Mesenchymal stem cell (in vitro differentiated cells and primary cell): ENCODE results near the gene KLK14.
A peak's percentile ranks its signal among the peaks of the same experiment; 100 is the strongest.

Source experiments
- DNase-seq: peaks from one replicate; pipeline ENCODE4 v3.0.0-alpha.2; 2013
- H2AFZ ChIP-seq: one replicate; pipeline ENCODE4 v1.6.1; 2013; ENCODE audit warnings: low read depth, mild to moderate bottlenecking, control low read depth, inconsistent platforms, low read length, moderate library complexity
- H2AK5ac ChIP-seq: 2 replicates; pipeline ENCODE4 v1.6.1; 2013; ENCODE audit warnings: low read length, moderate library complexity, mild to moderate bottlenecking, inconsistent platforms; ENCODE audit not compliant: severe bottlenecking
- H2BK120ac ChIP-seq: one replicate; pipeline ENCODE4 v1.6.1; 2013; ENCODE audit warnings: low read depth, mild to moderate bottlenecking, inconsistent platforms, low read length, moderate library complexity
- H2BK12ac ChIP-seq, 2 experiments: one replicate each; pipeline ENCODE4 v1.6.1; 2013; ENCODE audit warnings: inconsistent platforms in 2 of 2, low read length in 2 of 2, mild to moderate bottlenecking in 2 of 2, moderate library complexity in 2 of 2, control low read depth in 1 of 2
- H2BK15ac ChIP-seq: one replicate; pipeline ENCODE4 v1.6.1; 2013; ENCODE audit warnings: mild to moderate bottlenecking, low read depth, inconsistent platforms; ENCODE audit not compliant: poor library complexity, severe bottlenecking
- H2BK5ac ChIP-seq: 2 replicates; pipeline ENCODE4 v1.6.1; 2013; ENCODE audit warnings: low read depth, mild to moderate bottlenecking, low read length, control low read depth, inconsistent platforms; ENCODE audit not compliant: poor library complexity, severe bottlenecking
- H3K14ac ChIP-seq, 2 experiments: one replicate each; pipeline ENCODE4 v1.6.1; 2013; ENCODE audit warnings: inconsistent platforms in 2 of 2, low read length in 2 of 2, control low read depth in 1 of 2, mild to moderate bottlenecking in 1 of 2, moderate library complexity in 1 of 2
- H3K18ac ChIP-seq, 2 experiments: one replicate each; pipeline ENCODE4 v1.6.1; 2013; ENCODE audit warnings: inconsistent platforms in 2 of 2, low read length in 2 of 2, control low read depth in 1 of 2, low read depth in 1 of 2, mild to moderate bottlenecking in 1 of 2
- H3K23ac ChIP-seq, 2 experiments: one replicate each; pipeline ENCODE4 v1.6.1; 2013; ENCODE audit warnings: inconsistent platforms in 2 of 2, low read length in 2 of 2, mild to moderate bottlenecking in 2 of 2, moderate library complexity in 2 of 2, control low read depth in 1 of 2
- H3K27ac ChIP-seq: 2 replicates; pipeline ENCODE4 v1.5.1; 2013; ENCODE audit warnings: mild to moderate bottlenecking, moderate library complexity, low read length, control low read depth, inconsistent platforms; ENCODE audit not compliant: poor library complexity, severe bottlenecking
- H3K27me3 ChIP-seq, 2 experiments: 2 replicates each; pipeline versions ENCODE4 v1.6.1 to v1.7.0; 2013; ENCODE audit warnings: low read length in 2 of 2, mild to moderate bottlenecking in 2 of 2, moderate library complexity in 2 of 2, control low read depth in 1 of 2, inconsistent platforms in 1 of 2; ENCODE audit not compliant: control insufficient read depth in 1 of 2, insufficient read depth in 1 of 2
- H3K36me3 ChIP-seq, 2 experiments: 2 replicates each; pipeline versions ENCODE4 v1.6.1 to v1.7.0; 2013; ENCODE audit warnings: low read length in 2 of 2, control low read depth in 1 of 2, inconsistent platforms in 1 of 2, low read depth in 1 of 2, mild to moderate bottlenecking in 1 of 2; ENCODE audit not compliant: insufficient read depth in 2 of 2, control insufficient read depth in 1 of 2
- H3K4ac ChIP-seq, 2 experiments: one replicate each; pipeline ENCODE4 v1.6.1; 2013; ENCODE audit warnings: inconsistent platforms in 2 of 2, low read length in 2 of 2, mild to moderate bottlenecking in 2 of 2, moderate library complexity in 2 of 2, control low read depth in 1 of 2, low read depth in 1 of 2
- H3K4me1 ChIP-seq: 2 replicates; pipeline ENCODE4 v1.6.1; 2013; ENCODE audit warnings: low read depth, low read length, control low read depth; ENCODE audit not compliant: control insufficient read depth, insufficient read depth
- H3K4me2 ChIP-seq: 2 replicates; pipeline ENCODE4 v1.6.1; 2013; ENCODE audit warnings: low read length, mild to moderate bottlenecking, inconsistent platforms; ENCODE audit not compliant: poor library complexity, severe bottlenecking
- H3K4me3 ChIP-seq, 2 experiments: 2 replicates each; pipeline versions ENCODE4 v1.5.1 to v1.7.0; 2013; ENCODE audit warnings: low read length in 2 of 2, mild to moderate bottlenecking in 2 of 2, control low read depth in 1 of 2, low read depth in 1 of 2; ENCODE audit not compliant: insufficient read depth in 1 of 2
- H3K79me1 ChIP-seq: replicated peaks from 2 replicates; pipeline ENCODE4 v1.6.1; 2013; ENCODE audit warnings: mild to moderate bottlenecking, control low read depth, low read length, inconsistent platforms; ENCODE audit not compliant: poor library complexity, severe bottlenecking
- H3K9ac ChIP-seq: 2 replicates; pipeline ENCODE4 v1.7.0; 2013; ENCODE audit warnings: mild to moderate bottlenecking, low read length, moderate library complexity
- H3K9me3 ChIP-seq: 2 replicates; pipeline ENCODE4 v1.7.0; 2013; ENCODE audit warnings: mild to moderate bottlenecking, low read length; ENCODE audit not compliant: control insufficient read depth
- H4K8ac ChIP-seq: one replicate; pipeline ENCODE4 v1.6.1; 2013; ENCODE audit warnings: inconsistent platforms, mild to moderate bottlenecking, low read length, moderate library complexity
- H4K91ac ChIP-seq: one replicate; pipeline ENCODE4 v1.6.1; 2013; ENCODE audit warnings: mild to moderate bottlenecking, low read length, inconsistent platforms
- WGBS: methylation state at CpG from one replicate; pipeline ENCODE4 v1.1.7; 2013; ENCODE audit warnings: mixed read lengths; 5-methylcytosine and 5-hydroxymethylcytosine counted together

Gene KLK14

DNA sequence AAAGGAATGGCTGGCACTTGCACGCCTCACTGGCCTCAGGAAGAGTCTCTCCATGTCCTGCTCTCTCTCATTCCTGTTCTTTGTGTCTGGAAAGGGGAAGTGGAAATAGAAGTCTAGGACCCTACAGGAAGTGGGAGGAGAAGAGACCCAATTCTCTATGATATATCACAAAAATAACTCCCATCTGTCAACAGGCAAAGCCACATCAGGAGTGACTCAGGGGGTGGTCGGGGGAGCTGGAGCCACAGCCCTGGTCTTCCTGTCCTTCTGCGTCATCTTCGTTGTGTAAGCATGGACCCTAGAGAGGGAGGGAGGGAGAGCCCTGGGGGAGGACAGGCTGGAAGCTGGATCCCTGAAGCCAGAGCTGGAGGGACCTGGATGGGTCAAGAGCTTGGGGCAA lies 45.1 kb upstream of the KLK14 start:
- H3K9ac ChIP-seq = no peak overlapping the region
- no peak overlapping the region for H2AK5ac ChIP-seq
- peaks cover 0 to 12% of the 10 kb centered on the region in 2 experiments for H3K27me3 ChIP-seq
- no peak overlapping the region for H4K8ac ChIP-seq
- no peak overlapping the region for H2BK12ac ChIP-seq
- DNase-seq = peak; percentile 84
- no peaks in the 10 kb centered on the region for H3K9me3 ChIP-seq
- no peak overlapping the region for H2BK120ac ChIP-seq
- no peaks in the 10 kb centered on the region for H3K79me1 ChIP-seq
- no peak overlapping the region for H3K27ac ChIP-seq
- H3K4me1 ChIP-seq = no peaks in the 10 kb centered on the region
- no peak overlapping the region for H3K4me3 ChIP-seq
- WGBS = 20% methylated on average over 3 of the region's 4 CpGs
- no peak overlapping the region for H3K23ac ChIP-seq
- H3K4me2 ChIP-seq = no peak overlapping the region
- H3K18ac ChIP-seq = peak overlapping the region in 1 of 2 experiments; percentile 26
- no peak overlapping the region for H2BK5ac ChIP-seq
- H2BK15ac ChIP-seq = no peak overlapping the region
- peak overlapping the region; percentile 59 for H4K91ac ChIP-seq
- H3K36me3 ChIP-seq = no peaks in the 10 kb centered on the region
- H3K4ac ChIP-seq = no peak overlapping the region
- no peak overlapping the region for H2AFZ ChIP-seq
- no peak overlapping the region for H3K14ac ChIP-seq

DNA sequence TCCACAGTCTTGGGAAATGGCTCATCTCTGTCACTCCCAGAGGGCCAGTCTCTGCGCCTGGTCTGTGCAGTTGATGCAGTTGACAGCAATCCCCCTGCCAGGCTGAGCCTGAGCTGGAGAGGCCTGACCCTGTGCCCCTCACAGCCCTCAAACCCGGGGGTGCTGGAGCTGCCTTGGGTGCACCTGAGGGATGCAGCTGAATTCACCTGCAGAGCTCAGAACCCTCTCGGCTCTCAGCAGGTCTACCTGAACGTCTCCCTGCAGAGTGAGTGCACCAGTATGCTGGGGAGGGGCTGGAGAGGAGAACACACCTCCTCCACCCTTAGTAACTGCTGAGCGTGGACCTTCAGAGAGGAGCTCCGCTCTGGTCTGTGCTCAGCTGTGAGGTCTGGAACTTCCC lies 44.3 kb upstream of the KLK14 start:
- Histone ChIP-seq H3K36me3 (no peaks in the 10 kb centered on the region), H3K27me3 (peaks cover 0 to 12% of the 10 kb centered on the region in 2 experiments), H2BK12ac (peak overlapping the region in 1 of 2 experiments; percentile 34), H3K4me3 (no peak overlapping the region), H4K91ac (no peak overlapping the region), H4K8ac (no peak overlapping the region), H3K23ac (no peak overlapping the region), H2AK5ac (no peak overlapping the region), H3K9me3 (no peaks in the 10 kb centered on the region), H3K4ac (peak overlapping the region in 1 of 2 experiments; percentile 44), H3K9ac (no peak overlapping the region), H3K4me1 (no peaks in the 10 kb centered on the region), H3K79me1 (no peaks in the 10 kb centered on the region), H3K18ac (peak overlapping the region in 1 of 2 experiments; percentile 68), H2BK120ac (no peak overlapping the region), H3K4me2 (no peak overlapping the region), H3K27ac (no peak overlapping the region), H3K14ac (no peak overlapping the region), H2BK15ac (no peak overlapping the region), H2AFZ (no peak overlapping the region), H2BK5ac (no peak overlapping the region)
- 83% methylated on average over 6 of the region's 6 CpGs for WGBS
- no peak for DNase-seq

DNA sequence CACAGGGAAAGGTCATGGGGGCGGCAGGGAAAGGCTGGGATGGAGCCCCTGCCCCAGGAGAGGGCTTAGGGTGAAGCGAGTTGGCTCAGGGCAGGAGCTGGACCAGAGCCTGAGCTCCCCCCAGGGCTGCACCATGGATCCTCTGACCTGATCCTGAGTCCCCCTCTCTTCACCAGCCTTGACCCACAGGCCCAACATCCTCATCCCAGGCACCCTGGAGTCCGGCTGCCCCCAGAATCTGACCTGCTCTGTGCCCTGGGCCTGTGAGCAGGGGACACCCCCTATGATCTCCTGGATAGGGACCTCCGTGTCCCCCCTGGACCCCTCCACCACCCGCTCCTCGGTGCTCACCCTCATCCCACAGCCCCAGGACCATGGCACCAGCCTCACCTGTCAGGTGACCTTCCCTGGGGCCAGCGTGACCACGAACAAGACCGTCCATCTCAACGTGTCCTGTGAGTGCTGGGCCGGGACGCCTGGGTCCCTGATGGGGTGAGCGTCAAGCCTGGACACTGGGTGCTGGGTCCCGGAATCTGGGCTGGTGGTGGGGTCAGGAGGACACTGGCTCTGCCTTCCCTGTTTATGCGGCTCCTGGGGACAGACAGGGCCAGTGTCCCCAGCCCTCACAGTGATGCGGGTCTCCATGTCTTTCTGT lies 42.9 kb upstream of the KLK14 start:
- H3K4me2 ChIP-seq = no peak overlapping the region

GRCh38 chr19:51124729-51125128 lies 42.0 kb upstream of the KLK14 start, which contains the start of gene SIGLEC9:
Gene SIGLEC9 (plus strand): TSS chr19:51124906. CDS start chr19:51124975, 69 bp downstream.
- H3K27me3 ChIP-seq = peaks cover 0 to 1% of the 10 kb centered on the region in 2 experiments
- peak within 1 kb of the TSS; percentile 21 for H2BK15ac ChIP-seq
- H2AFZ ChIP-seq = no peak within 1 kb of the TSS
- peak within 1 kb of the TSS in 1 of 2 experiments; percentile 2 for H3K4ac ChIP-seq
- H3K9me3 ChIP-seq = no peaks in the 10 kb centered on the region
- H3K79me1 ChIP-seq = no peaks in the 10 kb centered on the region
- H3K4me2 ChIP-seq = no peak within 1 kb of the TSS
- H2BK5ac ChIP-seq = no peak within 1 kb of the TSS
- H4K91ac ChIP-seq = peak within 1 kb of the TSS; percentile 88
- H2AK5ac ChIP-seq = no peak within 1 kb of the TSS
- H2BK120ac ChIP-seq = no peak within 1 kb of the TSS
- H3K27ac ChIP-seq = no peak within 1 kb of the TSS
- peak within 1 kb of the TSS; percentile 47 for H4K8ac ChIP-seq
- H3K4me3 ChIP-seq = no peak within 1 kb of the TSS
- H3K18ac ChIP-seq = peak within 1 kb of the TSS in 1 of 2 experiments; percentile 54
- H3K14ac ChIP-seq = peak within 1 kb of the TSS in 1 of 2 experiments; percentile 66
- 79% methylated on average over 14 of the region's 14 CpGs for WGBS
- H2BK12ac ChIP-seq = peak within 1 kb of the TSS; percentile 69 to 80
- H3K36me3 ChIP-seq = no peaks in the 10 kb centered on the region
- DNase-seq = no peak
- no peak within 1 kb of the TSS for H3K9ac ChIP-seq
- no peak within 1 kb of the TSS for H3K23ac ChIP-seq
- H3K4me1 ChIP-seq = no peaks in the 10 kb centered on the region

More for the DNA sequence above, 42.9 kb upstream of the KLK14 start:
- Histone ChIP-seq H3K23ac (no peak overlapping the region), H3K4ac (no peak overlapping the region), H4K8ac (peak overlapping the region; percentile 47), H3K18ac (peak overlapping the region in 1 of 2 experiments; percentile 54), H3K4me3 (no peak overlapping the region), H2AK5ac (no peak overlapping the region), H3K27ac (no peak overlapping the region), H2BK12ac (peak overlapping the region; percentile 69 to 79), H3K79me1 (no peaks in the 10 kb centered on the region), H3K9me3 (no peaks in the 10 kb centered on the region), H3K4me1 (no peaks in the 10 kb centered on the region), H3K14ac (no peak overlapping the region), H2AFZ (no peak overlapping the region), H3K27me3 (peaks cover 0 to 6% of the 10 kb centered on the region in 2 experiments), H3K36me3 (no peaks in the 10 kb centered on the region), H4K91ac (peak overlapping the region; percentile 88), H2BK15ac (no peak overlapping the region), H2BK5ac (no peak overlapping the region), H3K9ac (no peak overlapping the region), H2BK120ac (no peak overlapping the region)
- 85% methylated on average over 15 of the region's 16 CpGs for WGBS
- no peak for DNase-seq
